IMR-90 (cell line): Measurements from ENCODE around the gene SLITRK5. TPM values are rescaled to one million over a fixed set of nuclear protein-coding genes. Genes with fewer than 3 reads are reported as not detected.

Source experiments
- ATAC-seq: fragments of 200-7000 bp; cut with Tn5 transposase; 2 replicates; pipeline ENCODE4 v1.9.1; 2020; ENCODE audit warnings: low read depth, mild to moderate bottlenecking, moderate library complexity
- BruUV-seq: library from RNA; stranded (reverse); fragments of 400-500 nt; replicated peaks from 2 replicates; lab custom pipeline; 2021; lab: Mats Ljungman, UMichigan
- CTCF ChIA-PET: fragments of 300-600 bp; formaldehyde crosslinking; extraction: SDS; loops from one replicate; lab custom pipeline; 2021; ENCODE audit warnings: antibody characterized with exemption; lab: Yijun Ruan, JAX
- POLR2A ChIA-PET: fragments of 300-600 bp; sonication (Branson Sonifier 250); formaldehyde crosslinking; loops from one replicate; lab custom pipeline; 2022; ENCODE audit warnings: antibody characterized with exemption; ENCODE audit not compliant: unreplicated experiment; lab: Charles Lee
- DNase-seq: peaks from one replicate; pipeline ENCODE4 v3.0.0; 2013
- H2AFZ ChIP-seq: replicated peaks from 2 replicates; pipeline ENCODE3; 2013; ENCODE audit warnings: low read length, mild to moderate bottlenecking; ENCODE audit not compliant: poor library complexity
- H2AK5ac ChIP-seq: 2 replicates; pipeline ENCODE4 v1.6.1; 2013; ENCODE audit warnings: low read depth, low read length, inconsistent platforms
- H2AK9ac ChIP-seq: replicated peaks from 2 replicates; pipeline ENCODE3; 2013; ENCODE audit warnings: mild to moderate bottlenecking, low read depth, low read length, moderate library complexity; ENCODE audit not compliant: poor library complexity
- H2BK120ac ChIP-seq: 2 replicates; pipeline ENCODE4 v1.6.1; 2013; ENCODE audit warnings: low read depth, low read length, inconsistent platforms
- H2BK15ac ChIP-seq: 3 replicates; pipeline ENCODE4 v1.6.1; 2013; ENCODE audit warnings: low read depth, low read length, inconsistent platforms
- H2BK20ac ChIP-seq: 2 replicates; pipeline ENCODE4 v1.6.1; 2013; ENCODE audit warnings: low read depth, mild to moderate bottlenecking, inconsistent platforms, low read length, moderate library complexity
- H2BK5ac ChIP-seq: 2 replicates; pipeline ENCODE4 v1.6.1; 2013; ENCODE audit warnings: mild to moderate bottlenecking, low read depth, low read length, inconsistent platforms; ENCODE audit not compliant: poor library complexity, severe bottlenecking
- H3K14ac ChIP-seq: replicated peaks from 2 replicates; pipeline ENCODE4 v1.6.1; 2013; ENCODE audit warnings: low read depth, low read length, inconsistent platforms
- H3K18ac ChIP-seq: 2 replicates; pipeline ENCODE4 v1.6.1; 2013; ENCODE audit warnings: low read depth, low read length, control low read depth
- H3K23ac ChIP-seq: 2 replicates; pipeline ENCODE4 v1.6.1; 2013; ENCODE audit warnings: low read depth, low read length, inconsistent platforms
- H3K27ac ChIP-seq: 2 replicates; pipeline ENCODE4 v1.5.1; 2013; ENCODE audit warnings: mild to moderate bottlenecking, control low read depth, low read length; ENCODE audit not compliant: insufficient read depth
- H3K27me3 ChIP-seq: 2 replicates; pipeline ENCODE4 v1.6.1; 2013; ENCODE audit warnings: low read length; ENCODE audit not compliant: control insufficient read depth, insufficient read depth
- H3K36me3 ChIP-seq: 2 replicates; pipeline ENCODE4 v1.6.1; 2013; ENCODE audit warnings: low read length, mixed read lengths; ENCODE audit not compliant: control insufficient read depth, insufficient read depth
- H3K4ac ChIP-seq: 2 replicates; pipeline ENCODE4 v1.6.1; 2013; ENCODE audit warnings: low read depth, low read length, inconsistent platforms
- H3K4me1 ChIP-seq: 2 replicates; pipeline ENCODE4 v1.6.1; 2013; ENCODE audit warnings: low read length, mixed read lengths; ENCODE audit not compliant: control insufficient read depth, insufficient read depth
- H3K4me2 ChIP-seq: 2 replicates; pipeline ENCODE4 v1.6.1; 2013; ENCODE audit warnings: low read depth, mild to moderate bottlenecking, control low read depth, low read length, moderate library complexity
- H3K4me3 ChIP-seq: 2 replicates; pipeline ENCODE4 v1.5.1; 2013; ENCODE audit warnings: low read depth, mild to moderate bottlenecking, control low read depth, low read length, moderate library complexity; ENCODE audit not compliant: insufficient read depth
- H3K56ac ChIP-seq: 2 replicates; pipeline ENCODE4 v1.6.1; 2013; ENCODE audit warnings: low read length, inconsistent platforms; ENCODE audit not compliant: insufficient read depth; ENCODE audit errors: extremely low read depth
- H3K79me1 ChIP-seq, 2 experiments: 2 replicates each; pipeline ENCODE4 v1.6.1; 2013; ENCODE audit warnings: low read length in 2 of 2, inconsistent platforms in 1 of 2, low read depth in 1 of 2
- H3K9ac ChIP-seq: 2 replicates; pipeline ENCODE4 v1.6.1; 2013; ENCODE audit warnings: low read depth, low read length, control low read depth
- H3K9me1 ChIP-seq: 2 replicates; pipeline ENCODE4 v1.6.1; 2013; ENCODE audit warnings: low read length, inconsistent platforms; ENCODE audit not compliant: insufficient read depth
- H3K9me3 ChIP-seq: 2 replicates; pipeline ENCODE4 v1.6.1; 2013; ENCODE audit warnings: low read length; ENCODE audit not compliant: control insufficient read depth, insufficient read depth
- H4K20me1 ChIP-seq: 2 replicates; pipeline ENCODE4 v1.6.1; 2013; ENCODE audit warnings: low read length, inconsistent platforms; ENCODE audit not compliant: insufficient read depth
- H4K5ac ChIP-seq: 2 replicates; pipeline ENCODE4 v1.6.1; 2013; ENCODE audit warnings: mild to moderate bottlenecking, low read depth, low read length, control low read depth
- H4K8ac ChIP-seq, 2 experiments: 2 replicates each; pipeline ENCODE4 v1.6.1; 2013; ENCODE audit warnings: low read depth in 2 of 2, low read length in 2 of 2, control low read depth in 1 of 2, inconsistent platforms in 1 of 2
- H4K91ac ChIP-seq: 2 replicates; pipeline ENCODE4 v1.6.1; 2013; ENCODE audit warnings: low read depth, low read length, inconsistent platforms; ENCODE audit not compliant: insufficient read depth
- BHLHE40 ChIP-seq: fragments of 150-350 bp; IDR thresholded peaks from 2 replicates; pipeline ENCODE4 v1.6.1; 2016; ENCODE audit warnings: mild to moderate bottlenecking, low read depth, low read length
- CHD1 ChIP-seq: IDR thresholded peaks from 2 replicates; pipeline ENCODE4 v1.6.1; 2012; ENCODE audit warnings: low read depth, low read length, improper control_type of control experiment
- CTCF ChIP-seq: conservative IDR thresholded peaks from 2 replicates; pipeline ENCODE4 v1.5.1; 2012; ENCODE audit warnings: mild to moderate bottlenecking, low read depth, low read length, improper control_type of control experiment
- MAFK ChIP-seq: IDR thresholded peaks from 2 replicates; pipeline ENCODE4 v1.6.1; 2012; ENCODE audit warnings: low read depth, low read length, improper control_type of control experiment
- POLR2A ChIP-seq: IDR thresholded peaks from 2 replicates; pipeline ENCODE4 v1.6.1; 2012; ENCODE audit warnings: mild to moderate bottlenecking, low read depth, low read length
- RCOR1 ChIP-seq: IDR thresholded peaks from 2 replicates; pipeline ENCODE4 v1.6.1; 2012; ENCODE audit warnings: mild to moderate bottlenecking, low read length, improper control_type of control experiment; ENCODE audit not compliant: insufficient replicate concordance
- RFX5 ChIP-seq: IDR thresholded peaks from 2 replicates; pipeline ENCODE4 v1.8.0; 2012; ENCODE audit warnings: low read depth, mild to moderate bottlenecking, low read length, moderate library complexity
- SMC3 ChIP-seq: fragments of 150-350 bp; IDR thresholded peaks from 2 replicates; pipeline ENCODE4 v1.6.1; 2016; ENCODE audit warnings: low read depth, mild to moderate bottlenecking, antibody characterized with exemption, low read length, moderate library complexity
- WGBS, 2 experiments: methylation state at CpG; one replicate each; pipeline versions ENCODE4 v1.1.5 to v1.1.7; 2013; ENCODE audit warnings: missing lambda C conversion rate in 2 of 2; ENCODE audit not compliant: insufficient read length in 1 of 2; ENCODE audit errors: extremely low coverage in 2 of 2; 5-methylcytosine and 5-hydroxymethylcytosine counted together
- dilution Hi-C: fragments of 300-500 bp; cut with HindIII; formaldehyde crosslinking; loops from one replicate; pipeline ENCODE4 v1.14.3; 2018; ENCODE audit warnings: low sequenced_read_pairs; ENCODE audit not compliant: unreplicated experiment
- in situ Hi-C: fragments of 300-500 bp; cut with MboI; formaldehyde crosslinking; loops from 3 replicates; pipeline ENCODE4 v1.14.3; 2019; ENCODE audit warnings: low sequenced_read_pairs, inconsistent platforms, mixed read lengths
- intact Hi-C: fragments of 100-400 bp; cut with micrococcal nuclease; formaldehyde crosslinking; loops from 2 replicates; pipeline ENCODE4 v1.10.0; 2022
- polyA plus RNA-seq, 3 experiments: library from polyadenylated mRNA; depleted of rRNA; stranded (reverse); fragments of >200 nt; gene quantifications; 2 replicates each; pipeline ENCODE4 v1.2.3, GENCODE V29; 2012; ENCODE audit warnings: low replicate concordance in 1 of 3
- total RNA-seq: library from RNA; depleted of rRNA; stranded (reverse); fragments of >200 nt; gene quantifications from 2 replicates; pipeline ENCODE4 v1.2.3, GENCODE V29; 2012

Gene SLITRK5
- total and polyA plus RNA-seq, 2 of the 4 experiments (the other 2 are of a cell fraction), result under 0.01 to 0.03 TPM

GRCh38 chr13:87676254-87677042 lies 5.3 kb downstream of the SLITRK5 start (continued):
- no peak for TF ChIP-seq POLR2A

DNA sequence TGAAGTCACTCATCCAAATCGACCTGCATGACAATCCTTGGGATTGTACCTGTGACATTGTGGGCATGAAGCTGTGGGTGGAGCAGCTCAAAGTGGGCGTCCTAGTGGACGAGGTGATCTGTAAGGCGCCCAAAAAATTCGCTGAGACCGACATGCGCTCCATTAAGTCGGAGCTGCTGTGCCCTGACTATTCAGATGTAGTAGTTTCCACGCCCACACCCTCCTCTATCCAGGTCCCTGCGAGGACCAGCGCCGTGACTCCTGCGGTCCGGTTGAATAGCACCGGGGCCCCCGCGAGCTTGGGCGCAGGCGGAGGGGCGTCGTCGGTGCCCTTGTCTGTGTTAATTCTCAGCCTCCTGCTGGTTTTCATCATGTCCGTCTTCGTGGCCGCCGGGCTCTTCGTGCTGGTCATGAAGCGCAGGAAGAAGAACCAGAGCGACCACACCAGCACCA lies 5.9 kb downstream of the SLITRK5 start:
- no peak overlapping the region for H2AK9ac ChIP-seq
- no peak overlapping the region for H2BK5ac ChIP-seq
- no peaks in the 10 kb centered on the region for H3K4me1 ChIP-seq
- H3K79me1 ChIP-seq, result no peaks in the 10 kb centered on the region
- TF ChIP-seq RFX5, result no peak
- no peak for TF ChIP-seq SMC3
- TF ChIP-seq POLR2A, result no peak
- no peak for TF ChIP-seq CTCF
- no peak for TF ChIP-seq RCOR1
- no peak for TF ChIP-seq MAFK
- no peak for TF ChIP-seq CHD1
- no peak for TF ChIP-seq BHLHE40
- dilution Hi-C loops, result no loop called here
- H3K14ac ChIP-seq, result no peak overlapping the region
- no peak overlapping the region for H2BK20ac ChIP-seq
- WGBS, 2 experiments, result 73% methylated on average over 7 of the region's 29 CpGs; no CpG with 5 or more reads in 1 of the 2 experiments
- no peak for ATAC-seq
- no TSS peak for BruUV-seq
- H4K20me1 ChIP-seq, result no peaks in the 10 kb centered on the region
- no peak overlapping the region for H3K4me2 ChIP-seq
- no peaks in the 10 kb centered on the region for H3K36me3 ChIP-seq
- intact Hi-C loops, result loop anchor here (10.0 kb wide), 1 partner anchor 402 kb away; no protein-coding TSS in a partner anchor
- no peak overlapping the region for H3K4ac ChIP-seq
- H3K9me3 ChIP-seq, result no peaks in the 10 kb centered on the region
- no peak overlapping the region for H4K8ac ChIP-seq
- no peak overlapping the region for H4K5ac ChIP-seq
- H3K27ac ChIP-seq, result no peak overlapping the region
- H2AFZ ChIP-seq, result no peak overlapping the region
- in situ Hi-C loops, result no loop called here
- DNase-seq, result no peak
- H3K56ac ChIP-seq, result no peak overlapping the region
- H3K18ac ChIP-seq, result no peak overlapping the region
- H3K4me3 ChIP-seq, result no peak overlapping the region
- peaks cover 20% of the 10 kb centered on the region for H3K27me3 ChIP-seq
- no peak overlapping the region for H2AK5ac ChIP-seq
- CTCF ChIA-PET, result no interaction called here
- no peak overlapping the region for H3K9ac ChIP-seq
- no peak overlapping the region for H2BK15ac ChIP-seq
- no peak overlapping the region for H4K91ac ChIP-seq
- no peaks in the 10 kb centered on the region for H3K9me1 ChIP-seq
- no peak overlapping the region for H3K23ac ChIP-seq
- POLR2A ChIA-PET, result no interaction called here
- H2BK120ac ChIP-seq, result no peak overlapping the region
